ENCODE data around the gene TRIO.

Gene TRIO

DNA sequence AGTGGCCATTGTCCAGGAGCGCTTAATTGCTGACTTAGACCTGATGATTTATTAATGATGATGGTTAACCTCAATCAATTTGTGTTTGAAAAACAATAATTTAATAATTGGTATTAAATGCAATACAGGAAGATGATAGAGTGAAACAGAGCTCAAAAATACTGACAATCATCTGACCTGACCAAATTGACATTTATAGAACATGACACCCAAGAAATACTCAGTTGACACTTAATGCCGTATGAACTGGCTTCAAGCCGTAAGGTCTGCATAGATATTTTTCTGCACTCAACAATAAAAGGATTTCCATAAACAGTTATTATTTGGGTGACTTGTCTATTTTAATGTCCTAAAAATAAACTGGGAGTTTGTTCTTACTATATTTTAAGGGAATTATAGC is 159.2 kb downstream of the TRIO start:
- no peak overlapping the region for H3K27ac ChIP-seq (ENCODE audit: extremely low read depth, low read depth, low read length)
- H3K4me3 ChIP-seq (ENCODE audit: low read depth, low read length): no peak overlapping the region
- H3K4me1 ChIP-seq (ENCODE audit: control insufficient read depth, insufficient read depth, low read length): peaks cover 5% of the 10 kb centered on the region; the same call in 1 of the 2 replicates
- H3K9me3 ChIP-seq (ENCODE audit: control insufficient read depth, insufficient read depth, low read depth, low read length): no peaks in the 10 kb centered on the region
- CTCF ChIA-PET: no interaction called here
- POLR2A ChIA-PET: no interaction called here
- H3K36me3 ChIP-seq (ENCODE audit: control insufficient read depth in 2 of 2, insufficient read depth in 1 of 2, low read length in 2 of 2): peaks cover 18 to 50% of the 10 kb centered on the region in 2 experiments; a peak in 2 of 3 replicates
- TF ChIP-seq, protein P1, sequence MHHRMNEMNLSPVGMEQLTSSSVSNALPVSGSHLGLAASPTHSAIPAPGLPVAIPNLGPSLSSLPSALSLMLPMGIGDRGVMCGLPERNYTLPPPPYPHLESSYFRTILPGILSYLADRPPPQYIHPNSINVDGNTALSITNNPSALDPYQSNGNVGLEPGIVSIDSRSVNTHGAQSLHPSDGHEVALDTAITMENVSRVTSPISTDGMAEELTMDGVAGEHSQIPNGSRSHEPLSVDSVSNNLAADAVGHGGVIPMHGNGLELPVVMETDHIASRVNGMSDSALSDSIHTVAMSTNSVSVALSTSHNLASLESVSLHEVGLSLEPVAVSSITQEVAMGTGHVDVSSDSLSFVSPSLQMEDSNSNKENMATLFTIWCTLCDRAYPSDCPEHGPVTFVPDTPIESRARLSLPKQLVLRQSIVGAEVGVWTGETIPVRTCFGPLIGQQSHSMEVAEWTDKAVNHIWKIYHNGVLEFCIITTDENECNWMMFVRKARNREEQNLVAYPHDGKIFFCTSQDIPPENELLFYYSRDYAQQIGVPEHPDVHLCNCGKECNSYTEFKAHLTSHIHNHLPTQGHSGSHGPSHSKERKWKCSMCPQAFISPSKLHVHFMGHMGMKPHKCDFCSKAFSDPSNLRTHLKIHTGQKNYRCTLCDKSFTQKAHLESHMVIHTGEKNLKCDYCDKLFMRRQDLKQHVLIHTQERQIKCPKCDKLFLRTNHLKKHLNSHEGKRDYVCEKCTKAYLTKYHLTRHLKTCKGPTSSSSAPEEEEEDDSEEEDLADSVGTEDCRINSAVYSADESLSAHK (tag by site-specific recombination; IDR thresholded peaks at IDR 0.05): no peak
- TF ChIP-seq, protein P2, sequence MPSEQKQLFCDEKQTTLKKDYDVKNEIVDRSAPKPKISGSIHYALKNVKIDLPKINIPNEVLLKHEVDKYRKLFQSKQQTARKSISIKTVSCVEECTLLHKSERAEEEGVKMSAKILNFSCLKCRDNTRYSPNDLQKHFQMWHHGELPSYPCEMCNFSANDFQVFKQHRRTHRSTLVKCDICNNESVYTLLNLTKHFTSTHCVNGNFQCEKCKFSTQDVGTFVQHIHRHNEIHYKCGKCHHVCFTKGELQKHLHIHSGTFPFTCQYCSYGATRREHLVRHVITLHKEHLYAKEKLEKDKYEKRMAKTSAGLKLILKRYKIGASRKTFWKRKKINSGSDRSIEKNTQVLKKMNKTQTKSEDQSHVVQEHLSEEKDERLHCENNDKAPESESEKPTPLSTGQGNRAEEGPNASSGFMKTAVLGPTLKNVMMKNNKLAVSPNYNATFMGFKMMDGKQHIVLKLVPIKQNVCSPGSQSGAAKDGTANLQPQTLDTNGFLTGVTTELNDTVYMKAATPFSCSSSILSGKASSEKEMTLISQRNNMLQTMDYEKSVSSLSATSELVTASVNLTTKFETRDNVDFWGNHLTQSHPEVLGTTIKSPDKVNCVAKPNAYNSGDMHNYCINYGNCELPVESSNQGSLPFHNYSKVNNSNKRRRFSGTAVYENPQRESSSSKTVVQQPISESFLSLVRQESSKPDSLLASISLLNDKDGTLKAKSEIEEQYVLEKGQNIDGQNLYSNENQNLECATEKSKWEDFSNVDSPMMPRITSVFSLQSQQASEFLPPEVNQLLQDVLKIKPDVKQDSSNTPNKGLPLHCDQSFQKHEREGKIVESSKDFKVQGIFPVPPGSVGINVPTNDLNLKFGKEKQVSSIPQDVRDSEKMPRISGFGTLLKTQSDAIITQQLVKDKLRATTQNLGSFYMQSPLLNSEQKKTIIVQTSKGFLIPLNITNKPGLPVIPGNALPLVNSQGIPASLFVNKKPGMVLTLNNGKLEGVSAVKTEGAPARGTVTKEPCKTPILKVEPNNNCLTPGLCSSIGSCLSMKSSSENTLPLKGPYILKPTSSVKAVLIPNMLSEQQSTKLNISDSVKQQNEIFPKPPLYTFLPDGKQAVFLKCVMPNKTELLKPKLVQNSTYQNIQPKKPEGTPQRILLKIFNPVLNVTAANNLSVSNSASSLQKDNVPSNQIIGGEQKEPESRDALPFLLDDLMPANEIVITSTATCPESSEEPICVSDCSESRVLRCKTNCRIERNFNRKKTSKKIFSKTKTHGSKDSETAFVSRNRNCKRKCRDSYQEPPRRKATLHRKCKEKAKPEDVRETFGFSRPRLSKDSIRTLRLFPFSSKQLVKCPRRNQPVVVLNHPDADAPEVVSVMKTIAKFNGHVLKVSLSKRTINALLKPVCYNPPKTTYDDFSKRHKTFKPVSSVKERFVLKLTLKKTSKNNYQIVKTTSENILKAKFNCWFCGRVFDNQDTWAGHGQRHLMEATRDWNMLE (tag by site-specific recombination; conservative IDR thresholded peaks at IDR 0.05; ENCODE audit: low read depth): no peak
- TF ChIP-seq ZIC2 (tag by site-specific recombination; IDR thresholded peaks at IDR 0.05): no peak
- TF ChIP-seq ZNF37A (tag by site-specific recombination; IDR thresholded peaks at IDR 0.05): no peak
- TF ChIP-seq, protein P3, sequence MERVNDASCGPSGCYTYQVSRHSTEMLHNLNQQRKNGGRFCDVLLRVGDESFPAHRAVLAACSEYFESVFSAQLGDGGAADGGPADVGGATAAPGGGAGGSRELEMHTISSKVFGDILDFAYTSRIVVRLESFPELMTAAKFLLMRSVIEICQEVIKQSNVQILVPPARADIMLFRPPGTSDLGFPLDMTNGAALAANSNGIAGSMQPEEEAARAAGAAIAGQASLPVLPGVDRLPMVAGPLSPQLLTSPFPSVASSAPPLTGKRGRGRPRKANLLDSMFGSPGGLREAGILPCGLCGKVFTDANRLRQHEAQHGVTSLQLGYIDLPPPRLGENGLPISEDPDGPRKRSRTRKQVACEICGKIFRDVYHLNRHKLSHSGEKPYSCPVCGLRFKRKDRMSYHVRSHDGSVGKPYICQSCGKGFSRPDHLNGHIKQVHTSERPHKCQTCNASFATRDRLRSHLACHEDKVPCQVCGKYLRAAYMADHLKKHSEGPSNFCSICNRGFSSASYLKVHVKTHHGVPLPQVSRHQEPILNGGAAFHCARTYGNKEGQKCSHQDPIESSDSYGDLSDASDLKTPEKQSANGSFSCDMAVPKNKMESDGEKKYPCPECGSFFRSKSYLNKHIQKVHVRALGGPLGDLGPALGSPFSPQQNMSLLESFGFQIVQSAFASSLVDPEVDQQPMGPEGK (tag by site-specific recombination; IDR thresholded peaks at IDR 0.05): no peak
- TF ChIP-seq ZNF560 (tag by site-specific recombination; IDR thresholded peaks at IDR 0.05; ENCODE audit: borderline replicate concordance): no peak
- no peak for TF ChIP-seq ZNF302 (tag by site-specific recombination; IDR thresholded peaks at IDR 0.05; ENCODE audit: low read depth)
- no peak for TF ChIP-seq ZNF561 (tag by site-specific recombination; IDR thresholded peaks at IDR 0.05; ENCODE audit: borderline replicate concordance)
- no peak for TF ChIP-seq ZNF335 (tag by site-specific recombination; conservative IDR thresholded peaks at IDR 0.05)
- TF ChIP-seq ZNF658 (tag by site-specific recombination; IDR thresholded peaks at IDR 0.05): no peak
- TF ChIP-seq ZNF112 (tag by site-specific recombination; IDR thresholded peaks at IDR 0.05): no peak
- no peak for TF ChIP-seq ZNF776 (tag by site-specific recombination; IDR thresholded peaks at IDR 0.05; ENCODE audit: borderline replicate concordance)
- no peak for TF ChIP-seq ZNF394 (tag by site-specific recombination; IDR thresholded peaks at IDR 0.05; ENCODE audit: borderline replicate concordance)
- TF ChIP-seq, protein P4, sequence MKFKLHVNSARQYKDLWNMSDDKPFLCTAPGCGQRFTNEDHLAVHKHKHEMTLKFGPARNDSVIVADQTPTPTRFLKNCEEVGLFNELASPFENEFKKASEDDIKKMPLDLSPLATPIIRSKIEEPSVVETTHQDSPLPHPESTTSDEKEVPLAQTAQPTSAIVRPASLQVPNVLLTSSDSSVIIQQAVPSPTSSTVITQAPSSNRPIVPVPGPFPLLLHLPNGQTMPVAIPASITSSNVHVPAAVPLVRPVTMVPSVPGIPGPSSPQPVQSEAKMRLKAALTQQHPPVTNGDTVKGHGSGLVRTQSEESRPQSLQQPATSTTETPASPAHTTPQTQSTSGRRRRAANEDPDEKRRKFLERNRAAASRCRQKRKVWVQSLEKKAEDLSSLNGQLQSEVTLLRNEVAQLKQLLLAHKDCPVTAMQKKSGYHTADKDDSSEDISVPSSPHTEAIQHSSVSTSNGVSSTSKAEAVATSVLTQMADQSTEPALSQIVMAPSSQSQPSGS (tag by site-specific recombination; IDR thresholded peaks at IDR 0.05; ENCODE audit: low read depth): no peak
- no peak for TF ChIP-seq ZNF266 (tag by site-specific recombination; IDR thresholded peaks at IDR 0.05; ENCODE audit: low read depth)
- TF ChIP-seq, protein P5, sequence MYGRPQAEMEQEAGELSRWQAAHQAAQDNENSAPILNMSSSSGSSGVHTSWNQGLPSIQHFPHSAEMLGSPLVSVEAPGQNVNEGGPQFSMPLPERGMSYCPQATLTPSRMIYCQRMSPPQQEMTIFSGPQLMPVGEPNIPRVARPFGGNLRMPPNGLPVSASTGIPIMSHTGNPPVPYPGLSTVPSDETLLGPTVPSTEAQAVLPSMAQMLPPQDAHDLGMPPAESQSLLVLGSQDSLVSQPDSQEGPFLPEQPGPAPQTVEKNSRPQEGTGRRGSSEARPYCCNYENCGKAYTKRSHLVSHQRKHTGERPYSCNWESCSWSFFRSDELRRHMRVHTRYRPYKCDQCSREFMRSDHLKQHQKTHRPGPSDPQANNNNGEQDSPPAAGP (tag by site-specific recombination; IDR thresholded peaks at IDR 0.05): no peak
